Chondrocyte (in vitro differentiated cells): ENCODE results near the gene RBKS. TPM values are rescaled to one million over a fixed set of nuclear protein-coding genes. Genes with fewer than 3 reads are reported as not detected.

ENCODE experiments used
- DNase-seq: peaks from one replicate; pipeline ENCODE4 v3.0.0; 2021; ENCODE audit warnings: mixed read lengths, low spot score
- H3K27ac Mint-ChIP-seq: one replicate; pipeline ENCODE4 v1.8.0; 2021; ENCODE audit warnings: mild to moderate bottlenecking, moderate library complexity, mixed read lengths; ENCODE audit not compliant: unreplicated experiment
- H3K27me3 Mint-ChIP-seq: 2 replicates; pipeline ENCODE4 v1.8.0; 2021; ENCODE audit warnings: low read depth, mixed read lengths
- H3K36me3 Mint-ChIP-seq: 2 replicates; pipeline ENCODE4 v1.8.0; 2021; ENCODE audit warnings: low read depth, mixed read lengths
- H3K4me1 Mint-ChIP-seq: 2 replicates; pipeline ENCODE4 v1.8.0; 2021; ENCODE audit warnings: low read depth, mild to moderate bottlenecking, mixed read lengths
- H3K4me3 Mint-ChIP-seq: one replicate; pipeline ENCODE4 v1.8.0; 2021; ENCODE audit warnings: mild to moderate bottlenecking, moderate library complexity, mixed read lengths; ENCODE audit not compliant: unreplicated experiment
- H3K9me3 Mint-ChIP-seq: 2 replicates; pipeline ENCODE4 v1.8.0; 2021; ENCODE audit warnings: low read depth, mixed read lengths
- total RNA-seq: library from RNA; stranded (reverse); gene quantifications from 3 replicates; pipeline ENCODE4 v1.2.1, GENCODE V29; 2021
- TF ChIP-seq, protein P1 (sequence below): fragments of 200-600 bp; sonication (generic); IDR thresholded peaks from 2 replicates; pipeline ENCODE4 v1.5.0; 2021; ENCODE audit warnings: antibody characterized with exemption, mild to moderate bottlenecking, moderate library complexity

RBKS gene
- total RNA-seq, 1 donor from 2014 or later: 0.45 TPM

GRCh38 chr2:27912512-27912911 is 22.3 kb upstream of the RBKS start:
- Mint-ChIP-seq H3K4me1 (peaks cover 5% of the 10 kb centered on the region), H3K9me3 (no peaks in the 10 kb centered on the region), H3K4me3 (no peak overlapping the region), H3K27me3 (no peaks in the 10 kb centered on the region), H3K36me3 (peaks cover 2% of the 10 kb centered on the region), H3K27ac (no peak overlapping the region)
- DNase-seq: no peak
- TF ChIP-seq, protein P1, sequence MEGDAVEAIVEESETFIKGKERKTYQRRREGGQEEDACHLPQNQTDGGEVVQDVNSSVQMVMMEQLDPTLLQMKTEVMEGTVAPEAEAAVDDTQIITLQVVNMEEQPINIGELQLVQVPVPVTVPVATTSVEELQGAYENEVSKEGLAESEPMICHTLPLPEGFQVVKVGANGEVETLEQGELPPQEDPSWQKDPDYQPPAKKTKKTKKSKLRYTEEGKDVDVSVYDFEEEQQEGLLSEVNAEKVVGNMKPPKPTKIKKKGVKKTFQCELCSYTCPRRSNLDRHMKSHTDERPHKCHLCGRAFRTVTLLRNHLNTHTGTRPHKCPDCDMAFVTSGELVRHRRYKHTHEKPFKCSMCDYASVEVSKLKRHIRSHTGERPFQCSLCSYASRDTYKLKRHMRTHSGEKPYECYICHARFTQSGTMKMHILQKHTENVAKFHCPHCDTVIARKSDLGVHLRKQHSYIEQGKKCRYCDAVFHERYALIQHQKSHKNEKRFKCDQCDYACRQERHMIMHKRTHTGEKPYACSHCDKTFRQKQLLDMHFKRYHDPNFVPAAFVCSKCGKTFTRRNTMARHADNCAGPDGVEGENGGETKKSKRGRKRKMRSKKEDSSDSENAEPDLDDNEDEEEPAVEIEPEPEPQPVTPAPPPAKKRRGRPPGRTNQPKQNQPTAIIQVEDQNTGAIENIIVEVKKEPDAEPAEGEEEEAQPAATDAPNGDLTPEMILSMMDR: no peak

DNA sequence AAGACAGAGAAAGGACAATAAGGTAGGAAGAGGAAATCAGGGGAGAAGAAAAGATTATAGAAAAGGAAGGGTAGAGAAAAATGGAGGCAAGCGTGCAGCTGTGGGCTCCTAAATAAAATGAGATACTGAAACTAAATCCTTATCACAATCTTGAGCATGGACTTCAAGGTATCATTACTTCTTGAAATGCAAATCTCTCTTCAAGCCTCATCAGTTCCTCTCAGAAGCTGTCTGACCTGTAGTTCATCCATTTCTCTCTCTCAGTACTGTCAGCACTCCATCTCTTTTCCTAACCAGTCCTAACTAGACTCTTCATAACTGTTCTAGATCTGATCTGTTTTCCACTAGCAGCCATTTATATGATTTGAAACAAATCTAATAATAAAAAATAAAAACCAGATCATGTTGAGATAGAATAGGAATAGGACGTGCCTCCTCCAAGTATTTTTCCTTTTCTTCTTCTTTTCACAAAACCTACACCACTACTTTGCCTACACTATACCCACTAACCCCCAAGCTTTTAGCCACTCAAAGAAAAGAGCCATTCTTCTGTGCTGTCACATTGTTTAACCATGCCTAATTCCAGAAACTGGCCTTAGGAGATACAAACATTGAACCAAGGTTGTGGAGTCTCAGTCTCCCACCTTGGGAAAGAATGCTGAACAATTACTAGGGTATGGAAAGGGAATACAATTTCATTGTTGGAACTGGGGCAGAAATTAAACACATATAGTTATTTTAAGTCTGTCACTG is 21.4 kb upstream of the RBKS start:
- Mint-ChIP-seq H3K27ac (no peak overlapping the region), H3K4me3 (no peak overlapping the region), H3K36me3 (peaks cover 2% of the 10 kb centered on the region), H3K27me3 (no peaks in the 10 kb centered on the region), H3K9me3 (no peaks in the 10 kb centered on the region), H3K4me1 (peaks cover 5% of the 10 kb centered on the region)
- DNase-seq: no peak
- TF ChIP-seq, protein P1: no peak

- peaks cover 5% of the 10 kb centered on the region for H3K36me3 Mint-ChIP-seq
- no peaks in the 10 kb centered on the region for H3K27me3 Mint-ChIP-seq
- H3K4me1 Mint-ChIP-seq: peaks cover 8% of the 10 kb centered on the region
- TF ChIP-seq, protein P1: no peak
- H3K4me3 Mint-ChIP-seq: no peak overlapping the region
- no peak overlapping the region for H3K27ac Mint-ChIP-seq
- no peaks in the 10 kb centered on the region for H3K9me3 Mint-ChIP-seq
- DNase-seq: no peak
Measured at GRCh38 chr2:27909901-27910300, 19.7 kb upstream of the RBKS start.

DNA sequence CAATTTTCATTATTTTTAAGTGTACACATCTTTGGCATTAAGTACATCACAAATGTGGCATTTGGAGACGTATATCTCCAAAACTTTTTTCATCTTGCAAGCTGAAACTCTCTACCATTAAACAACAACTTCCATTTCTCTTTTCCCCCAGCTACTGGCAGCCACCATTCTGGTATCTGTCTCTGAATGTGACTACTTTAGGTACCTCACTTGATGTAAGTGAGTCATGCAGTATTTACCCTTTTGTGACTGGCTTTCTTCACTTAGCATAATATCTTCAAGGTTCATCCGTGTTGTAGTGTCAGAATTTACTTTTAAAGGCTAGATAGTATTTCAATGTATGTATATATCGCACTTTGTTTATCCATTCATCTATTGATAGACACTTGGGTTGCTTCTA is 17.4 kb upstream of the RBKS start:
- peaks cover 5% of the 10 kb centered on the region for H3K36me3 Mint-ChIP-seq
- no peak overlapping the region for H3K27ac Mint-ChIP-seq
- no peak overlapping the region for H3K4me3 Mint-ChIP-seq
- no peak for DNase-seq
- no peaks in the 10 kb centered on the region for H3K27me3 Mint-ChIP-seq
- peaks cover 26% of the 10 kb centered on the region for H3K4me1 Mint-ChIP-seq
- TF ChIP-seq, protein P1: no peak
- H3K9me3 Mint-ChIP-seq: no peaks in the 10 kb centered on the region

- H3K36me3 Mint-ChIP-seq: peaks cover 5% of the 10 kb centered on the region
- no peak overlapping the region for H3K27ac Mint-ChIP-seq
- no peak for DNase-seq
- no peak overlapping the region for H3K4me3 Mint-ChIP-seq
- TF ChIP-seq, protein P1: no peak
- no peaks in the 10 kb centered on the region for H3K27me3 Mint-ChIP-seq
- H3K9me3 Mint-ChIP-seq: no peaks in the 10 kb centered on the region
- H3K4me1 Mint-ChIP-seq: peaks cover 40% of the 10 kb centered on the region
Measured at GRCh38 chr2:27906074-27906473, 15.9 kb upstream of the RBKS start.
